Neural cell (in vitro differentiated cells): ENCODE data around the gene SLC26A3.

Experiments used
- CTCF ChIP-seq: fragments of 450-650 bp; IDR thresholded peaks from 2 replicates; pipeline ENCODE4 v1.5.1; 2014; ENCODE audit warnings: antibody characterized with exemption, mild to moderate bottlenecking, moderate library complexity; ENCODE audit not compliant: poor library complexity, severe bottlenecking
- RAD21 ChIP-seq: fragments of 450-650 bp; conservative IDR thresholded peaks from 2 replicates; pipeline ENCODE4 v1.6.1; 2014; ENCODE audit warnings: antibody characterized with exemption, mild to moderate bottlenecking, moderate library complexity

DNA sequence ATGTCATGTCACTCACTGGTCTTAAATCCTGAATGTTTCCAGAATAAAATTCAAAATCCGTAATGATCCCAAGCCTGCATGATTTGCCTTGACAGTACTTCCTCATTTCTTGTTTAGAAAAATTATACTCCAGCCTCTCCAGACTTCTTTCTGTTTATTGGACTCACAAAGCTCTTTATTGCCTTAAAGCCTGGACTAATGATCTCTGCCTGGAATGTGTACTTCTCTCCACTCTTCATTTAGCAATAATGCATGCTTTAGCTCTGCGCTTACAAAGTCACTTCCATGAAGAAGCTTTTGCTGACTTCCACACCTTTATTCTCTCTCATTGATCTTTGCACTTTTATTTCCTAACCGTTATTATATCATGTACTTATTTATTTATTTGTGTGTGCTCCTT lies 27.4 kb upstream of the SLC26A3 start:
- no peak for TF ChIP-seq RAD21
- no peak for TF ChIP-seq CTCF
